Measurements from ENCODE around the gene EMILIN2.
"Not testable (repeated sequence)": the region's sequence is repeated elsewhere in the genome, so short reads cannot be mapped to it uniquely, and the experiment has no call there.

EMILIN2 gene

GRCh38 chr18:2846636-2847316, at the start of gene EMILIN2:
TSS of gene EMILIN2 (plus strand) at chr18:2847006. CDS start at chr18:2847189, 183 bp downstream.
- peak within 1 kb of the TSS; percentile 61 for H3K4me3 ChIP-seq (ENCODE audit: low read depth, low read length)
- no peak for TF ChIP-seq CTCF (IDR thresholded peaks at IDR 0.05; ENCODE audit: low read depth, low read length)

DNA sequence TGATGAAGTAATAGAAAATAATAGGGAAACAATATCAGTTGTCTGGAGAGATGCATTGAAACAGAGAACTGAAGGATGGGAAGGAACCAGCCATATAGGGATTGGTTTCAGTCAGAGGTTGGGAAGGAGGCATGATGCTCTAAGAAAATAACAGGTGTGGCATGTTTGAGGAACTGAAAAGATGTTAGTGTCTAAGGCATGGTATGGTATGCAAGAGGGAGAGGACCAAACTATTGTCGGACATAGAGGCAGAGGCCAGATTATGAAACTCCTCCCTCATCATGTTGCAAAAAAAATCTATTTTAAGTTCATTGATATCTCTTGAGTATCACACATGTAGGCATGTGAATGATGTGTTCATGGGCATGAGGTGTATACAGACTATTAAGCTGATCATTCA, 48.9 kb upstream of the EMILIN2 start:
- TF ChIP-seq CTCF (IDR thresholded peaks at IDR 0.05; ENCODE audit: low read depth, low read length) = no peak
- H3K4me3 ChIP-seq (ENCODE audit: low read depth, low read length) = no peak overlapping the region

DNA sequence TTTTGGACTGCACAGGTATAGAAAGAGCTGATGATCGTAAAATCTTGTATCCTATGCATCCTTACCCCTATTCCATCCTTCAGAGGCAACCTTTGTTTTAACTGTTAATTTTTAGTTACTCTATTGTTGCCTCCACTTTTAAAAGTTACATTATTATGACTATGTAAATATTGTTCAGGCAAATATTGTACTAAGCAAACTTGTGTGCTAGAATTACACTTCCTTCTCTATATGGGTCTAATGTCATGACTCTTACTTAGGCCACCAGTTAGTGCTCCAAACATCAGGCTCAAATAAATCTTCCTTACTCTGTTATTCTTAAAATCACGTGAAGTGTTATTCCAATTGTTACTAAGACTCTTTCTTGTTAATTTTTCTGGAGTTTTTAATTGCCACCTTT, 47.4 kb upstream of the EMILIN2 start:
- no peak overlapping the region for H3K4me3 ChIP-seq (ENCODE audit: low read depth, low read length)
- no peak for TF ChIP-seq CTCF (IDR thresholded peaks at IDR 0.05; ENCODE audit: low read depth, low read length)

DNA sequence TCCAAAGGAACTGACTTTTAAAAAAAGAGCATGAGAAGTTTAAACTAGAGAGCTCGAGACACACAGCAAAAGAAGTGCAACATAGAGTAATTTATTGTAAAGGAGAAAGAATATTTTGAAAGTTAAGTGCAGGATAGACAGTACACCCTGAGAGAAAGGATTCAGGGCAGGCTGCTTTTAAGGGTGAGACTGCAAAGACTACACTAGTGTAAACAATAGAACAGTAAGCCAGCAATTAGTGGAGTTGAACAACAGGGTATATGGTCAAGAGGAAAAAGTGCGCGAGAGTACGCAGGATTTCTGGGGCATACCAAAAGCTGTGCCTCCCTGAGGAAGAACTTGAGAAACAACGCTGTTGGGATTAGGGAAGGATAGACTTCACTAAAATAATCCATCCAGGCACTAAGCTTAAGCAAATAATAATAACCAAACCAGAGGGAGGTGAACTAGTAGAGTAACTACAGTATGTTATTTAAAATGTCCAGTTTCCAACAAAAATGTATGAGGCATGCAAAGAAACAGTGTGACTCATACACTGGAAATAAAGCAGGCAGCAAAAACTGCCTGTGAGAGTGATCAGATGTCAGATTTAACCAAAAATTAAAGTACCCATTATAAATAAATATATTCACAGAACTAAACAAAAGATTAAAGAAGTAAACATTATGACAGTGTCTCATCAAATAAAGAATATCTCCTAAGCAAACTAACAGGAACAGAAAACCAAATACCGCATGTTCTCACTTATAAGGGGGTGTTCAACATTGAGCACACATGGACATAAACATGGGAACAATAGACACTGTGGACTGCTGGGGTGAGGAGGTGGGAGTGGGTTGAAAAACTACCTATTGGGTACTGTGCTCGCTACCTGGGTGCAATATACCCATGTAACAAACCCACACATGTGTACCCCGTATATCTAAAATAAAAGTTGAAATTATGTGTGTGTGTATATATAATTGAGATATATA, 40.5 kb upstream of the EMILIN2 start:
- H3K4me3 ChIP-seq (ENCODE audit: low read depth, low read length) = no peak overlapping the region
- no peak for TF ChIP-seq CTCF (IDR thresholded peaks at IDR 0.05; ENCODE audit: low read depth, low read length)

DNA sequence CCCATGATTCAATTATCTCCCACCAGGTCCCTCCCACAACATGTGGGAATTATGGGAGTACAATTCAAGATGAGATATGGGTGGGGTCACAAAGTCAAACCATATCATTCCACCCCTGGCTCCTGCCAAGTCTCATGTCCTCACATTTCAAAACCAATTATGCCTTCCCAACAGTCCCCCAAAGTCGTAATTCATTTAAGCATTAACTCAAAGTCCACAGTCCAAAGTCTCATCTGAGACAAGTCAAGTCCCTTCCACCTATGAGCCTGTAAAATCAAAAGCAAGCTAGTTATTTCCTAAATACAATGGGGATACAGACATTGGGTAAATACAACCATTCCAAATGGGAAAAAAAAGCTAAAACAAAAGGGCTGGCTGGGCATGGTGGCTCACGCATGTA, 38.2 kb upstream of the EMILIN2 start:
- not testable (repeated sequence) for H3K4me3 ChIP-seq (ENCODE audit: low read depth, low read length)

DNA sequence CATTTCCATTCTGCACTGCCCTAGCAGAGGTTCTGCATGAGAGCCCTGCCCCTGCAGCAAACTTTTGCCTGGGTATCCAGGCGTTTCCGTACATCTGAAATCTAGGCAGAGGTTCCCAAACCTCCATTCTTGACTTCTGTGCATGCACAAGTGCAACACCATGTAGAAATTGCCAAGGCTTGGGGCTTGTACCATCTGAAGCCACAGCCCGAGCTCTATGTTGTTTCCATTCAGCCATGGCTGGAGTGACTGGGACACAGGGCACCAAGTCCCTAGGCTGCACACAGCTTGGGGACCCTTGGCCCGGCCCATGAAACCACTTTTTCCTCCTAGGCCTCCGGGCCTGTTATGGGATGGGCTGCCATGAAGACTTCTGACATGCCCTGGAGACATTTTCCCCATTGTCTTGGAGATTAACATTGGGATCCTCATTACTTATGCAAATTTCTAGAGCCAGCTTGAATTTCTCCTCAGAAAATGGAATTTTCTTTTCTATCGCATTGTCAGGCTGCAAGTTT, 37.1 kb upstream of the EMILIN2 start:
- not testable (repeated sequence) for H3K4me3 ChIP-seq (ENCODE audit: low read depth, low read length)

GRCh38 chr18:2811416-2811815, 35.4 kb upstream of the EMILIN2 start:
- TF ChIP-seq CTCF (IDR thresholded peaks at IDR 0.05; ENCODE audit: low read depth, low read length) = no peak
- no peak overlapping the region for H3K4me3 ChIP-seq (ENCODE audit: low read depth, low read length)

DNA sequence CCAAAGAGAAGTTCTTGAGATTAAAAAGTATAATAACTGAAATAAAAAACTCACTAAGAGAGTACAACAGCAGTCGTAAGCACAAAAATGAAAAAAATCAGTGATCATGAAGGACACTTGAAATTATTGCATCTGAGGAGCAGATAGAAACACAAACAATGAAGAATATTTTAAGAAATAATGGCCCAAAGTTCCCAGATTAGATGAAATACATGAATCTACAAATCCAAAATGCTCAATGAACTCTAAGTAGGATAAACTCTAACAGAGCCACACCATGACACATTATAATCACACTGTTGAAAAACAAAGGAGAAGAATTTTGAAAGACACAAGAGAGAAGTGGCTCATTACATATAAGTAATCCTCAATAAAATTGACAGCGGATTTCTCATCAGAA, 31.9 kb upstream of the EMILIN2 start:
- no peak for TF ChIP-seq CTCF (IDR thresholded peaks at IDR 0.05; ENCODE audit: low read depth, low read length)

More for the DNA sequence above, 31.9 kb upstream of the EMILIN2 start:
- no peak overlapping the region for H3K4me3 ChIP-seq (ENCODE audit: low read depth, low read length)

Data from WI38 (cell line).